ENCODE measurements around the gene OAS1.

GRCh38 chr12:112898380-112898779, 8.4 kb upstream of the OAS1 start:
- TF ChIP-seq CTCF (conservative IDR thresholded peaks at IDR 0.05 in 1 of 2, IDR thresholded peaks at IDR 0.05 in 1 of 2; ENCODE audit: extremely low read depth in 1 of 2, insufficient read depth in 1 of 2, low read depth in 1 of 2, low read length in 2 of 2) (no peak), EZH2 (IDR thresholded peaks at IDR 0.05; ENCODE audit: borderline replicate concordance, low read length) (no peak)
